ENCODE data around the gene TPST1. TPM values are rescaled to one million over a fixed set of nuclear protein-coding genes. Genes with fewer than 3 reads are reported as not detected.
A peak's percentile ranks its signal among the peaks of the same experiment; 100 is the strongest.

Gene TPST1
- total RNA-seq, 4 donors from 2014 or later, result 21.0 to 97.0 (median 34.8) TPM

DNA sequence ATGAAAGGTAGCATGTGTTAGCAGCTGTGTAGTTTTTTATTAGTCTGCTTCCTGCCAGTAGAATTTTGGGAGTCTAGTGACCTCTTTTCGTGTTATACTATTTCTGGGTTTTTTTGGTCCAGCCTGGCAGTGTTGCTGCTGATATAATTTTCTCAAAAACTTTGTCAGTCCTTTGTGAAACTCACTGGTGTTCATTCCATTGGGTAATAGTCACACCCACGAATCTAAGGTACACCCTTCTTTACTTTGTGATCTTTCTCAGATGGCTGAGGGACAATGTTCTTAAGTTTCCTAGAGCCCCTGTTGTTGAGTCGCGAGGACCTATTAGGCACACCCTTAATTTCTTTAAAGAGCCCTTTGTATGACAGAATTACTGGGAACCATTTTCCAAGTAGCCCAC, 52.3 kb downstream of the TPST1 start:
- intact Hi-C loops (cut with DNase I; ENCODE audit: low total_unique reads), result no loop called here
- TF ChIP-seq POLR2A (IDR thresholded peaks at IDR 0.05), result no peak
- TF ChIP-seq, protein P1, sequence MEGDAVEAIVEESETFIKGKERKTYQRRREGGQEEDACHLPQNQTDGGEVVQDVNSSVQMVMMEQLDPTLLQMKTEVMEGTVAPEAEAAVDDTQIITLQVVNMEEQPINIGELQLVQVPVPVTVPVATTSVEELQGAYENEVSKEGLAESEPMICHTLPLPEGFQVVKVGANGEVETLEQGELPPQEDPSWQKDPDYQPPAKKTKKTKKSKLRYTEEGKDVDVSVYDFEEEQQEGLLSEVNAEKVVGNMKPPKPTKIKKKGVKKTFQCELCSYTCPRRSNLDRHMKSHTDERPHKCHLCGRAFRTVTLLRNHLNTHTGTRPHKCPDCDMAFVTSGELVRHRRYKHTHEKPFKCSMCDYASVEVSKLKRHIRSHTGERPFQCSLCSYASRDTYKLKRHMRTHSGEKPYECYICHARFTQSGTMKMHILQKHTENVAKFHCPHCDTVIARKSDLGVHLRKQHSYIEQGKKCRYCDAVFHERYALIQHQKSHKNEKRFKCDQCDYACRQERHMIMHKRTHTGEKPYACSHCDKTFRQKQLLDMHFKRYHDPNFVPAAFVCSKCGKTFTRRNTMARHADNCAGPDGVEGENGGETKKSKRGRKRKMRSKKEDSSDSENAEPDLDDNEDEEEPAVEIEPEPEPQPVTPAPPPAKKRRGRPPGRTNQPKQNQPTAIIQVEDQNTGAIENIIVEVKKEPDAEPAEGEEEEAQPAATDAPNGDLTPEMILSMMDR (IDR thresholded peaks at IDR 0.05), result no peak
- Histone ChIP-seq H3K4me3 (no peak overlapping the region), H3K27me3 (no peaks in the 10 kb centered on the region), H3K9me3 (no peaks in the 10 kb centered on the region), H3K36me3 (no peaks in the 10 kb centered on the region), H3K27ac (no peak overlapping the region), H3K4me1 (peaks cover 0 to 5% of the 10 kb centered on the region in 2 donors)
- DNase-seq, result no peak

DNA sequence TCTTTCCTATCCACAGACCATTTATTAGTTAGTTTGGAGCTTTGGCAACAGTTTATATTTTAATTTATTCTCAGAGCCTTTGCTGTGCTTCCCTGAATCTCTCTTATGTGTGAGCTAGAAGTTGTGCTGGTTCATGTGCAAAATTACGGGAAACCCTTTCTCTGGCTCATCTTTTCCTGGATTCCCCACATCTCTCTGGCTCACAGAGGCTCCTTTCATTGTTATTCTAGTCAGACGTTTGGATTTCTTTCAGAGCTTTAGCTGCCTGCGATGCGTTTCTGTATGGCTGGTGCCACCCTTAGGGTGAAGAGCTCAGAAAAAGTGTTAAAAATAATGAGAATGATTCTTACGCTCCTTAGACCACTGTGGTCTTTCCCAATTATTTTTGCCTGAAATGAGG, 53.3 kb downstream of the TPST1 start:
- H3K36me3 ChIP-seq, result no peaks in the 10 kb centered on the region
- DNase-seq, result no peak
- TF ChIP-seq, protein P1 (IDR thresholded peaks at IDR 0.05), result no peak
- TF ChIP-seq POLR2A (IDR thresholded peaks at IDR 0.05), result no peak
- H3K9me3 ChIP-seq, result no peaks in the 10 kb centered on the region
- intact Hi-C loops (cut with DNase I; ENCODE audit: low total_unique reads), result no loop called here
- no peaks in the 10 kb centered on the region for H3K27me3 ChIP-seq
- peak overlapping the region; percentile 30 to 46 for H3K27ac ChIP-seq
- peaks cover 0 to 5% of the 10 kb centered on the region in 2 donors for H3K4me1 ChIP-seq
- no peak overlapping the region for H3K4me3 ChIP-seq

DNA sequence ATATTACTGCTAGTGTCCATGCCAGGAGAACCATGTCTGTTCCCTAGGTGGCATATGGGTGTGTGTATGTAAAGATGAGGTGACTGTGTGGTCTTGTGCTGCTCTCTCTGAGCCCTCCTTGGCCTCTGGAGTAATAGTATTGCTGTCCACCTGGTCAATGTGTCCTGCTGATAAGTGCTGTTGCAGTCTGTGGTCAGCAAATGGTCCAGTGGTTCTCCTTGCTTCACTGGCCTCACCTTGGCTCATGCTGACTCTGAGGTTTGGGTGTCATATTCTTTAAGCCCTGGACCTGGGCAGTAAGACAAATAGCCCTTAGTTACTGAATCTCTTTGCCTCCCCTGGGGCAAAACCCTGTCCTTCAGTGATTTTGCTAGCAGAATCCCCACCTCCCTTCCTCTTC, 56.8 kb downstream of the TPST1 start:
- no peaks in the 10 kb centered on the region for H3K36me3 ChIP-seq
- no peak overlapping the region for H3K4me3 ChIP-seq
- DNase-seq, result no peak
- H3K27me3 ChIP-seq, result no peaks in the 10 kb centered on the region
- H3K4me1 ChIP-seq, result peaks cover 0 to 5% of the 10 kb centered on the region in 2 donors
- no peak for TF ChIP-seq POLR2A (IDR thresholded peaks at IDR 0.05)
- TF ChIP-seq, protein P1 (IDR thresholded peaks at IDR 0.05), result no peak
- intact Hi-C loops (cut with DNase I; ENCODE audit: low total_unique reads), result no loop called here
- peaks cover 0 to 15% of the 10 kb centered on the region in 2 donors for H3K9me3 ChIP-seq
- no peak overlapping the region for H3K27ac ChIP-seq

DNA sequence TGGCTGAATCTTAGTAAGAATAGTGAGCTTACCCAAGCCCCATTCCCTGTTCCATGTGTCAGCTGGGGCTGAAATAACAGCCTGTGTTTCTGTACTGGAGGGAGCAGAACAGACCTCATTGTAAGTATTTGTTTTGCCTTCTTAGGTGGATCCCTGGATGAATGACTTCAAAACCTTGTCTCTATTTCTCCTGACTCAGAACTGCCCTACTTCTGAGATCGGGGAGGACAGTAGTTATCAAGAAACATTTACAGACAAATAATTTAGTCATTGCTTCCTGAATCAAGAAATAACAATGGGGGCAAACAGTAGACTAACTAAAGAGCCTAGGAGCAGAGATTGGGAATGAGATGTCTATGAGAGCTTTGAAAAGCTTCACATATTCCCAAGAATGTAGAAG, 58.8 kb downstream of the TPST1 start:
- Histone ChIP-seq H3K9me3 (peaks cover 0 to 15% of the 10 kb centered on the region in 2 donors), H3K36me3 (no peaks in the 10 kb centered on the region), H3K27ac (no peak overlapping the region), H3K4me1 (peaks cover 0 to 5% of the 10 kb centered on the region in 2 donors), H3K4me3 (no peak overlapping the region), H3K27me3 (no peaks in the 10 kb centered on the region)
- intact Hi-C loops (cut with DNase I; ENCODE audit: low total_unique reads), result no loop called here
- no peak for DNase-seq
- TF ChIP-seq, protein P1 (IDR thresholded peaks at IDR 0.05), result no peak
- no peak for TF ChIP-seq POLR2A (IDR thresholded peaks at IDR 0.05)

- Histone ChIP-seq H3K27ac (no peak overlapping the region), H3K36me3 (no peaks in the 10 kb centered on the region), H3K9me3 (peaks cover 0 to 15% of the 10 kb centered on the region in 2 donors), H3K27me3 (no peaks in the 10 kb centered on the region), H3K4me1 (peaks cover 0 to 4% of the 10 kb centered on the region in 2 donors), H3K4me3 (no peak overlapping the region)
- intact Hi-C loops (cut with DNase I; ENCODE audit: low total_unique reads), result no loop called here
- TF ChIP-seq, protein P1 (IDR thresholded peaks at IDR 0.05), result no peak
- TF ChIP-seq POLR2A (IDR thresholded peaks at IDR 0.05), result no peak
- DNase-seq, result no peak
These were observed 60.4 kb downstream of the TPST1 start for GRCh38 chr7:66265566-66265965.
